Endodermal cell (in vitro differentiated cells): Measurements from ENCODE around the gene PIGK. TPM values are rescaled to one million over a fixed set of nuclear protein-coding genes. Genes with fewer than 3 reads are reported as not detected.

Experiments used
- DNase-seq: peaks from one replicate; pipeline ENCODE4 v3.0.0-alpha.2; 2017
- H3K27ac ChIP-seq: 2 replicates; pipeline ENCODE4 v1.5.1; 2013; ENCODE audit warnings: mild to moderate bottlenecking, low read depth, low read length, moderate library complexity
- H3K27me3 ChIP-seq: 2 replicates; pipeline ENCODE4 v1.6.1; 2013; ENCODE audit warnings: mild to moderate bottlenecking, low read length, moderate library complexity; ENCODE audit not compliant: insufficient read depth, control insufficient read depth, poor library complexity, severe bottlenecking
- H3K36me3 ChIP-seq: 2 replicates; pipeline ENCODE4 v1.7.0; 2013; ENCODE audit warnings: mild to moderate bottlenecking, low read length, moderate library complexity; ENCODE audit not compliant: control insufficient read depth, insufficient read depth
- H3K4me1 ChIP-seq: one replicate; pipeline ENCODE4 v1.7.0; 2013; ENCODE audit warnings: low read length; ENCODE audit not compliant: control insufficient read depth, insufficient read depth
- H3K4me3 ChIP-seq: 2 replicates; pipeline ENCODE4 v1.5.1; 2013; ENCODE audit warnings: mild to moderate bottlenecking, low read length, moderate library complexity
- H3K9ac ChIP-seq: 2 replicates; pipeline ENCODE4 v1.6.1; 2013; ENCODE audit warnings: mild to moderate bottlenecking, low read length, moderate library complexity; ENCODE audit not compliant: poor library complexity, severe bottlenecking; ENCODE audit errors: extremely low read depth
- H3K9me3 ChIP-seq: 2 replicates; pipeline ENCODE4 v1.6.1; 2013; ENCODE audit warnings: mild to moderate bottlenecking, low read length, moderate library complexity; ENCODE audit not compliant: control insufficient read depth
- H3K27ac Mint-ChIP-seq: 2 replicates; pipeline ENCODE4 v1.8.0; 2020; ENCODE audit warnings: mixed read lengths
- H3K27me3 Mint-ChIP-seq: 2 replicates; pipeline ENCODE4 v1.8.0; 2021; ENCODE audit warnings: mild to moderate bottlenecking, mixed read lengths; ENCODE audit not compliant: insufficient read depth
- H3K36me3 Mint-ChIP-seq: 2 replicates; pipeline ENCODE4 v1.8.0; 2020; ENCODE audit warnings: low read depth, mixed read lengths
- H3K4me1 Mint-ChIP-seq: 2 replicates; pipeline ENCODE4 v1.8.0; 2020; ENCODE audit warnings: mixed read lengths
- H3K4me3 Mint-ChIP-seq: 2 replicates; pipeline ENCODE4 v1.8.0; 2020; ENCODE audit warnings: mild to moderate bottlenecking, moderate library complexity, mixed read lengths
- H3K9me3 Mint-ChIP-seq: 2 replicates; pipeline ENCODE4 v1.8.0; 2020; ENCODE audit warnings: mild to moderate bottlenecking, mixed read lengths
- WGBS, 2 experiments: methylation state at CpG; one replicate each; pipeline versions ENCODE4 v1.1.5 to v1.1.7; 2013; ENCODE audit warnings: missing lambda C conversion rate in 2 of 2, mixed read lengths in 1 of 2; ENCODE audit not compliant: insufficient coverage in 1 of 2, insufficient read length in 1 of 2; 5-methylcytosine and 5-hydroxymethylcytosine counted together
- total RNA-seq, 2 donors: library from RNA; stranded (reverse); fragmentation: NEBNext Ultra II Directional in 1 of 2; extraction: Animal tissue kit (Norgen Biotek cat#: 25700) in 1 of 2; gene quantifications; 2 replicates in 1 of 2; 3 replicates in 1 of 2; pipeline ENCODE4 v1.2.1, GENCODE V29; 2021
- TF ChIP-seq, protein P1 (sequence below): fragments of 200-600 bp; sonication (generic); conservative IDR thresholded peaks from 2 replicates; pipeline ENCODE4 v1.5.0; 2021; ENCODE audit warnings: antibody characterized with exemption, mild to moderate bottlenecking

The PIGK gene
- total RNA-seq, 2 donors from 2014 or later, result 19.9 to 26.7 TPM

DNA sequence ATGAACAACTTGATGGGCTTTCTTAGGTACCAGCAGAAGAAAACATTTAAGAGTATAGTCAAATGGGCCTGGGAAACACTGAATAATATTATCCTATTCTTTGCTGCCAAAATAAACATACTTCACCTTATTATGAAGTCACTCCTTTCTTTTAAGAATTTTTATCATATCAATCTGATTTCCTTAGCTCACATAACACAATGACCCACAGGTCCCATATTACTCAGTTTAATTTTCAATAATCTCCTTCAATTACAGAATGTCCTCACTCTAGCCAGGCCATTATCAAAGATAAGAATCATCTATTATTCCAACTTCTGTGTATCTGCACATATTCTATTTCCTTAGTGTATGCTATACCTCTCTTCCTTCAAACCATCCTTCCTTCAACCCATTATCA, 63.0 kb downstream of the PIGK start:
- Histone ChIP-seq H3K27me3 (no peaks in the 10 kb centered on the region), H3K36me3 (peaks cover 8% of the 10 kb centered on the region)

DNA sequence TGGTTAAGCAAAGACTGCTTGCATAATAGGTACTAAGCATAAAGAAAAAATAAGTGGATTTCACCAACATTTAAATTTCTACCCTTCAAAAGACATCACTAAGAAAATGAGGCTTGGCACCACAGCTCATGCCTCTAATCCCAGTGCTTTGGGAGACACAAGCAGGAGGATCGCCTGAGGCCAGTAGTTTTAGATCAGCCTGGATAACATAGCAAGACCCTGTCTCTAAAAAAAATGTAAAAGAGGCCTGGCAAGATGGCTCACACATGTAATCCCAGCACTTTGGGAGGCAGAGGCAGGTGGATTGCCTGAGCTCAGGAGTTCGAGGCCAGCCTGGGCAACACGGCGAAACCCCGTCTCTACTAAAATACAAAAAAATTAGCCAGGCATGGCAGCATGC, 73.0 kb downstream of the PIGK start:
- TF ChIP-seq, protein P1, sequence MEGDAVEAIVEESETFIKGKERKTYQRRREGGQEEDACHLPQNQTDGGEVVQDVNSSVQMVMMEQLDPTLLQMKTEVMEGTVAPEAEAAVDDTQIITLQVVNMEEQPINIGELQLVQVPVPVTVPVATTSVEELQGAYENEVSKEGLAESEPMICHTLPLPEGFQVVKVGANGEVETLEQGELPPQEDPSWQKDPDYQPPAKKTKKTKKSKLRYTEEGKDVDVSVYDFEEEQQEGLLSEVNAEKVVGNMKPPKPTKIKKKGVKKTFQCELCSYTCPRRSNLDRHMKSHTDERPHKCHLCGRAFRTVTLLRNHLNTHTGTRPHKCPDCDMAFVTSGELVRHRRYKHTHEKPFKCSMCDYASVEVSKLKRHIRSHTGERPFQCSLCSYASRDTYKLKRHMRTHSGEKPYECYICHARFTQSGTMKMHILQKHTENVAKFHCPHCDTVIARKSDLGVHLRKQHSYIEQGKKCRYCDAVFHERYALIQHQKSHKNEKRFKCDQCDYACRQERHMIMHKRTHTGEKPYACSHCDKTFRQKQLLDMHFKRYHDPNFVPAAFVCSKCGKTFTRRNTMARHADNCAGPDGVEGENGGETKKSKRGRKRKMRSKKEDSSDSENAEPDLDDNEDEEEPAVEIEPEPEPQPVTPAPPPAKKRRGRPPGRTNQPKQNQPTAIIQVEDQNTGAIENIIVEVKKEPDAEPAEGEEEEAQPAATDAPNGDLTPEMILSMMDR, result no peak
- Histone ChIP-seq H3K9me3 (no peaks in the 10 kb centered on the region), H3K4me1 (no peaks in the 10 kb centered on the region), H3K9ac (no peak overlapping the region), H3K27ac (no peak overlapping the region), H3K4me3 (no peak overlapping the region), H3K36me3 (no peaks in the 10 kb centered on the region), H3K27me3 (no peaks in the 10 kb centered on the region)
- Mint-ChIP-seq H3K4me1 (no peaks in the 10 kb centered on the region), H3K36me3 (no peaks in the 10 kb centered on the region), H3K9me3 (no peaks in the 10 kb centered on the region), H3K27ac (no peak overlapping the region), H3K27me3 (no peaks in the 10 kb centered on the region), H3K4me3 (no peak overlapping the region)
- no peak for DNase-seq
- 89 to 95% methylated on average over 2 to 5 of the region's 5 CpGs for WGBS, 2 experiments

More for the DNA sequence above, 63.0 kb downstream of the PIGK start:
- H3K9me3 Mint-ChIP-seq, result peaks cover 31% of the 10 kb centered on the region
- H3K27ac Mint-ChIP-seq, result no peak overlapping the region
- H3K9me3 ChIP-seq, result peaks cover 10% of the 10 kb centered on the region
- H3K27ac ChIP-seq, result no peak overlapping the region
- H3K9ac ChIP-seq, result no peak overlapping the region
- peaks cover 44% of the 10 kb centered on the region for H3K36me3 Mint-ChIP-seq
- H3K4me1 ChIP-seq, result no peaks in the 10 kb centered on the region
- H3K27me3 Mint-ChIP-seq, result no peaks in the 10 kb centered on the region
- no peak for DNase-seq
- H3K4me3 ChIP-seq, result no peak overlapping the region
- TF ChIP-seq, protein P1, result no peak
- no peak overlapping the region for H3K4me3 Mint-ChIP-seq
- no peaks in the 10 kb centered on the region for H3K4me1 Mint-ChIP-seq

DNA sequence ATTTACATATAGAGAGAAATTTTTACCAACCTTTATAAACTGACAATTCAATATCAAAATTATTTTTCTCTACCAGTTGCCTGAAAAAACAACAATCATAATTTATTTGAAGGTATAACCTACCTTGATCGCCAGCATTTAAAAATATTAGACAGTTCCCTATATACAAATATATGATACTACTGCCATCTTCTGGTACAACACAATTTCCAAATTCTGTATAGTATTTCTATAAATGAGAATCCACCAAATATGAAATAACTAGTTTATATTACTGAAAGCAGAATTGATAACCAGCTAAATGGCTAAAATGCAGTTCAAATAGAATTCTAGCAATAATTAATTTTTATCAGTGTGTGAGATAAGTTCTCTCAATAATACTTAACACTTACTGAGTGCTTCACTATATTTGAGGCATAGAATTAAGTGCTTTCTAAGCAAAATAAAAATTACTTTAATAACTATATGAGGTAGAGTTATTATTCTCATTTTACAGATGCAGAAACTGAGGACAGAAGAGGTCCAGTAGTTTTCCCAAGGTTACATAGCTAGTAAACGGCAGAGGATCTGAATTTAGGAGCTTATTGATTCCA, 75.6 kb downstream of the PIGK start:
- H3K9me3 Mint-ChIP-seq, result no peaks in the 10 kb centered on the region
- H3K27me3 ChIP-seq, result no peaks in the 10 kb centered on the region
- H3K4me3 Mint-ChIP-seq, result no peak overlapping the region
- no peak overlapping the region for H3K4me3 ChIP-seq
- TF ChIP-seq, protein P1, result peak; percentile 53
- peaks cover 8% of the 10 kb centered on the region for H3K4me1 Mint-ChIP-seq
- H3K27me3 Mint-ChIP-seq, result no peaks in the 10 kb centered on the region
- no peaks in the 10 kb centered on the region for H3K36me3 ChIP-seq
- no peaks in the 10 kb centered on the region for H3K36me3 Mint-ChIP-seq
- H3K9ac ChIP-seq, result no peak overlapping the region
- no peak for DNase-seq
- H3K9me3 ChIP-seq, result no peaks in the 10 kb centered on the region
- WGBS, 2 experiments, result 97% methylated on average over 2 of the region's 2 CpGs; no CpG with 5 or more reads in 1 of the 2 experiments
- H3K27ac ChIP-seq, result no peak overlapping the region
- peaks cover 5% of the 10 kb centered on the region for H3K4me1 ChIP-seq
- H3K27ac Mint-ChIP-seq, result no peak overlapping the region
